ENCODE measurements around the gene ANAPC2.

ANAPC2 gene

GRCh38 chr9:137191245-137191644, 2.9 kb upstream of the ANAPC2 start:
- DNase-seq, result no peak

- DNase-seq, result no peak
Measured at GRCh38 chr9:137190315-137190856, 2.0 kb upstream of the ANAPC2 start.

- no peak for DNase-seq
Measured at GRCh38 chr9:137189297-137190295, 1.2 kb upstream of the ANAPC2 start.

GRCh38 chr9:137188086-137188489, 272 bp downstream of the ANAPC2 start:
- no peak for DNase-seq

- DNase-seq, result no peak
Measured at GRCh38 chr9:137187386-137187785, 974 bp downstream of the ANAPC2 start.

- no peak for DNase-seq
Measured at GRCh38 chr9:137186385-137186784, 2.0 kb downstream of the ANAPC2 start.

- DNase-seq, result no peak
Measured at GRCh38 chr9:137185921-137186320, 2.4 kb downstream of the ANAPC2 start.

- DNase-seq, result no peak
Measured at GRCh38 chr9:137184881-137185660, 3.3 kb downstream of the ANAPC2 start.

GRCh38 chr9:137183980-137184595, 4.3 kb downstream of the ANAPC2 start:
- DNase-seq, result no peak

- no peak for DNase-seq
Measured at GRCh38 chr9:137182836-137183235, 5.5 kb downstream of the ANAPC2 start.

DNA sequence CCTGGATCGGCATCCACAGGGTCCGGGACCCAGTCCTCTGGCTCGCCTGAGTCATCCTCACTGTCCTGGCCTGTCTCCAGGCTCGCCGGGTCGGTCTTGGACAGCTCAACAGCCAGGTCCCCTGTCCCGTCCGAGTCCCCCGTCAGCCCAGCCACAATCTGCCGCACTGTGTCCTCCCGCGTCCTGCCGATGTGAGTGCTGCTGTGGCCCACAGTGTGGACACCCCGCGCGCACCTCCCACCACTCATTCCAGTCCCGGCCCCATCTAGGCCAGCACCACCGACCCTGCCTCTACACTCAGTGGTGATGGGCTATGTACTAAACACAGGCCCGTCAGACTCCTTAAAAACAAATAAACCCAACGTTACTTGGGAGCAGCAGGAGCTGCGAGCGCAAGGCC, 6.7 kb downstream of the ANAPC2 start:
- no peak for DNase-seq

GRCh38 chr9:137180491-137180890, 7.9 kb downstream of the ANAPC2 start:
- DNase-seq, result no peak

DNA sequence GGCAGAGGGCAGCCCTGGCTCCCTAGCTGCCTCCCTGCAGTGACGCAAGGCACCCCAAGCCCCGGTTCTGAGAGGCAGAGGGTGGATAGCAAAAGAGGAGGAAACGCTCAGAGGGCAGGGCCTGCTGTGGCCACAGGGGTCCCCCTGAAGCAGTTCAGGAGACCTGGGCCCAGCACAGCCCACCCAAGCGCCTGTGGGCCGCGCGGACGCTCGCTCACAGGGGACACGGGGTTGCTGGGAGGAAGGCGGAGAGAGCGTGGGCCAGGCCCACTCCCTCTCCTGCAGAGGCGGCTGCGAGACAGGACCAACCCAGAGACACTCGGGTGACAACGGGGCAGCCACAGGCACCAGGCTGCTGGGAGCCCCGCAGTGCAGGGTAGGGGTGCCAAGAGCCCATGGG, 8.6 kb downstream of the ANAPC2 start:
- DNase-seq, result no peak

DNA sequence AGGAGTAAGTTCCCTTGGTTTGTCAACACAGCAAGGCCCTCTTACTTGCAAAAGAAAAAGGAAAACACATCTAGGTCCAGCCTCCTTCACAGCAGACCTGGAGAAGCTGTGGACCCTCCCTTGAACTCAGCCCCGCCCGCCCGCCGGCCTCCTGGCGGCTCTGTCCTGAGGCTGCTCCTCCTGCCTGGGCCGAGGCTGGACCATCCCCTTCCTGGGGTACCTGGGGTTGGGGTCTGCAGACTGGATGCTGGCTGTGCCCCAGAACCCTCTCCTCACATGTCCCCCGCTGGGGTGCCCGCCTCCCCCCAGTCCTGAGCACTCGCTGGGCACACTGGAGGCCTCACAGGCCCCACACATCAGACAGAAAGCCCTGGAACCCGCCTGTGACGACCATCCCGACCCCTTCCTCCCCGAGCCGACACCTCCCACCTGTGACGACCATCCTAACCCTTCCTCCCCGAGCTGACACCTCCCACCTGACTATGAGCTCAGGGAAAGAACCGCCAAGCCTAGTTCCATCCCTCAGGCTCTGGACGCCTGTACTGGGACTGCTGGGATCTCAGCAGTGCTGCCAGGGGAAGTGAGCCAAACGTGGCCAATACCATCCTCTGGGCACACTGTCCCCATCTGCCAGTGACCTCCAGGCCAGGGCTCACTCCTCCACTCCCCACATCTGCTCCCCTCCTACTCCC, 9.3 kb downstream of the ANAPC2 start:
- DNase-seq, result no peak

DNA sequence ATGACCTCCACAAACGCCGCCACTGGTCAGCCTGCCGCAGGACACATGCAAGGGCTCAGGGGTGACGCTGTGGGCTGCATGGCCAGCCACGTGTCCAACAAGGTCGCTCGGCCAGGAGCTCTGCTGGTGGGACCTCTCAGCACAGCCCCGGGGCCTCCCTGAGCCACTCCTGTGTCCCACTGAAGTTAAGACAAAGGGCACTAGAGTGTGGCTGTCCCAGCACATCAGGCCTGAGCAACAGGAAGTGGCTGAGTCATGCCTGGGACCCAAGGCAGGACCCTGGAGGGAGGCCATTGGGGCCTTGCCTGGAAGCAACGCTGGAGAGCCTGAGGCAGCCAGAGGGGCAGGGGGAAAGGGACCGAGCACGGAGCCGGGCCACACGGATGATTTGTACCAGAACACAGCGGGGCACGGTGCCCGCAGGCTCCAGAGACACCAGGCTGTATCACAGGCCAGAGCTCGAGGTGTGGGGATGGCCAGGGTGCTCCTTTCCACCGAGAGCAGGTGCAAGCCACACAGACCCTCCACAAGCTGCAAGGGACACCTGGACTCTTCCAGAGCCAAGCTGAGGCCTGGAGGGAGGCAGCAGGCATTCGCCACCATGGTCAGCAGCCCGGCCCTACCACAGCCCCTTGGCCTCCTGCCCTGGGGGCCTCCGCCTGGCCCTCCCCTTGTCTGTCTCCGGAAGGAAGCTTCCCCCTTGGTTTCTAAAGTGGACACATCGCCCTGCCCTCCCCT, 10.0 kb downstream of the ANAPC2 start:
- no peak for DNase-seq

- peak; percentile 40 for DNase-seq
Measured at GRCh38 chr9:137176302-137177182, 11.8 kb downstream of the ANAPC2 start.

DNA sequence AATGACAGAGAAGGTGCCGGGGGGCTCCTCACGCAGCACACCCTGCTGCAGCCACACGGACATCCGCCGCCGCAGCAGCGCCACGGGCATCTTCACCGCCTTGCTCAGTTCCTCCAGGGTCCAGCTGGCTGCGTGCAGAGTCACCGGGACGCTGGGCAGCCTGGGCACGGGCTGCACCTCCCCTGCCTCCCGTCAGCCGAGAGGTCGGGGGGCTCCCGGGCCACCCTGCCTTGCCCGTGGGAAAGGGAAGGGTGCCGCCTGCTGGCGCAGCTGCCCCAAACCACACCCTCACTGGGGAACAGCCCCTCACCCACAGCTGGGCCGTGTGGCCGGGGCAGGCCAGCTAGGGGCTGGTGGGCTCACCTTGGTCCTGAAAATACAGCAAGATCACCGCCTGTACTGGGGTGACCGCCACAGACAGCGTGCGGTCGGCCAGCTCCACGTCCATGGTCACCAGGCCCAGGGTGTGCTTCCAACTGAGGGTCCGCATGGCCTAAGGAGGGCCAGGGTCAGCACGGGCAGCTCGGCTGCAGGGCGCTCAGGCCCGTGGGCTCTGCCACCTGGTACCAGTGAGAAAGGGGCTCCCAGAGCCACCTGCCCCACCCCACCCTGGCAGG, 12.9 kb downstream of the ANAPC2 start:
- no peak for DNase-seq

DNA sequence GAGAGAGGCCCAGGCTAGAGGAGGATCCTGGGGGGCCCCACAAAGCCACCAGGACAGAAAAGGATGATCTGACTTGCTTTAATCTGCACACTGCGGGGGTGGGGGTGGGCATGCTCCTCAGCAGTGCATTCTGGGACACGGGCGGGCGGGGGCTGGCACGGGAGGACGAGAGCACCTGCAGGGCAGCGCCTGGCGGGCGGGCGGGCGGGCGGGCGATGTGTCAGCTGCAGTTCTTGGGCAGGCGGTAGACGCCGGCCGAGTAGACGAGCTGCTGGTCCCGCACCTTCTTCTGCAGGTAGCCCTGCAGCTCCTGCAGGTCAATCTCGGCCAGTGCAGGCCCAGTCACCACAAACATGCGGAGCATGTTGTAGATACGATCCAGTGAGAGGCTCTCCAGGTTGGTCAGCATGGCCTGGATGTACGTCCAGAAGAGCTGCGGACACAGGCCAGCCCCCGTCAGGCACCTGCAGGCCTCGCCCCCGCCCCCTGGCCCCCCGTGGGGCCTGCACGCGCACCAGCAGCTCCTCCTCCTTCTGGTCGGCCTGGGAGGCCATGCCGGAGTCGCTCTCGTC, 13.6 kb downstream of the ANAPC2 start:
- no peak for DNase-seq

DNA sequence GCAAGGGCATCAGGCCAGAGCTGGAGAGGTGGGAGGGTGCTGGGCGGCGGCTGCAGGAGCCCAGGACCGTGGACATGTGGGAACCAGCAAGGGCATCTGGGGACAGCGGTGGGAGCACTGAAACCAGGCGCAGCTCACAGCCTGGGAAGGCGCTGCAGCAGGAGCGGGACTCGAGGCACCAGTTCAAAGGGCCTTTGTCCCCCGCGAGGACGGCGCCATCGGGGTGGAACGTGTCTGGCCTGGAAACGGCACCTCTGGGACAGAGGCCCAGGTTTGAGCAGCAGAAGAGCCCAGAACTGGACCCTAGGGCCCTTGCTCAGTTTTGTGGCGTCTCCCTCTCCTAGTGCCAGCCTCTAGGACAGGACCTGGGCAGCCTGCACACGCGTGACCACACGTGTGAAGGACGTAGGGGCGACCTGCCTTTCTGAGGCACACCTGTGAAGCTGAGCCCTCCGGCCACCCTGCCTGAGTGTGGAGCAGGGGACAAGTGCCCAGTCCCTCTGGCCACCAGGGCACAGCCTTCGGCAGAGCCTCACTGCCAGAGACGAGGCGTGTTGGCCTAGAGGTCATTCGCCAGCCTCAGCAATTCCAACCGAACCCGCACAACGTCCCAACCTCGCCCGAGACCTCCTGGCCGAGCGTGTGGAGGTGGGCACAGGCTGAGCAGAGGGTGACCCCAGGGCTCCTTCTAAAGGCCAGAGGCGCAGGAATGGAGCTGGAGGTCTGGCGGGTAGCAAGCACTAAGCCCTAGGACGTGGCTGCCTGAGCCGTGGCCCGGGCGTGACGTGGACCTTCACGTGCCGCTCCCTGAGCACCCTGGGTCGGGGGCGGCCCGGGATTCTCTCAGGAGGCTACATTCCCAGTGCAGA, 14.3 kb downstream of the ANAPC2 start:
- DNase-seq, result no peak

All from DMS 273 treated with DMSO at 0.1 percent for 48 hours (cell line).